Measurements from ENCODE around the gene NSMCE1.
"Not testable (repeated sequence)": the region's sequence is repeated elsewhere in the genome, so short reads cannot be mapped to it uniquely, and the experiment has no call there.

Gene NSMCE1

DNA sequence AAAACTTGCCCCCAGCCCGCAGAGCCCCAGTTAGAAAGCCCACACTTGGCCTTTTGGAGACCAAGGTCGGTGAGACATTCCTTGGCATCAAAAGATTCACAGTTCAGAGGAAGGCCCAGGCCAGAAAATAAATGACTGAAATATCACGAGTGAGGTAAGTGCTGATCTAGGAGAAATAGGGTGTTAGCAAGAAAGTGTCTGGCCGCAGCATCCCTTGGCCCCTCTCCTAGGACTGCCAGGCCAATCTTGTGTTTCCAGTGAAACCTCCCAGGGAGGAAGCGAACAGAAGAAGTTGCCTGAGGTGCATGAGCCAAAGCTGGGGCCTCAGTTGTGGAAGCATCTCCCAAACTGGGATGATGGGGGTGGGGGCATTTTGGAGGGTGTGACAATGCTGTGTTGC is 22.5 kb upstream of the NSMCE1 start:
- no peak for DNase-seq (ENCODE audit: low spot score)
- TF ChIP-seq, protein P1, sequence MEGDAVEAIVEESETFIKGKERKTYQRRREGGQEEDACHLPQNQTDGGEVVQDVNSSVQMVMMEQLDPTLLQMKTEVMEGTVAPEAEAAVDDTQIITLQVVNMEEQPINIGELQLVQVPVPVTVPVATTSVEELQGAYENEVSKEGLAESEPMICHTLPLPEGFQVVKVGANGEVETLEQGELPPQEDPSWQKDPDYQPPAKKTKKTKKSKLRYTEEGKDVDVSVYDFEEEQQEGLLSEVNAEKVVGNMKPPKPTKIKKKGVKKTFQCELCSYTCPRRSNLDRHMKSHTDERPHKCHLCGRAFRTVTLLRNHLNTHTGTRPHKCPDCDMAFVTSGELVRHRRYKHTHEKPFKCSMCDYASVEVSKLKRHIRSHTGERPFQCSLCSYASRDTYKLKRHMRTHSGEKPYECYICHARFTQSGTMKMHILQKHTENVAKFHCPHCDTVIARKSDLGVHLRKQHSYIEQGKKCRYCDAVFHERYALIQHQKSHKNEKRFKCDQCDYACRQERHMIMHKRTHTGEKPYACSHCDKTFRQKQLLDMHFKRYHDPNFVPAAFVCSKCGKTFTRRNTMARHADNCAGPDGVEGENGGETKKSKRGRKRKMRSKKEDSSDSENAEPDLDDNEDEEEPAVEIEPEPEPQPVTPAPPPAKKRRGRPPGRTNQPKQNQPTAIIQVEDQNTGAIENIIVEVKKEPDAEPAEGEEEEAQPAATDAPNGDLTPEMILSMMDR (IDR thresholded peaks at IDR 0.05; ENCODE audit: extremely low read depth, insufficient read depth, missing control alignments) = no peak
- in situ Hi-C loops (cut with MboI; ENCODE audit: low pct_unique_long_range_greater_than_20kb, low sequenced_read_pairs, unreplicated experiment) = no loop called here

DNA sequence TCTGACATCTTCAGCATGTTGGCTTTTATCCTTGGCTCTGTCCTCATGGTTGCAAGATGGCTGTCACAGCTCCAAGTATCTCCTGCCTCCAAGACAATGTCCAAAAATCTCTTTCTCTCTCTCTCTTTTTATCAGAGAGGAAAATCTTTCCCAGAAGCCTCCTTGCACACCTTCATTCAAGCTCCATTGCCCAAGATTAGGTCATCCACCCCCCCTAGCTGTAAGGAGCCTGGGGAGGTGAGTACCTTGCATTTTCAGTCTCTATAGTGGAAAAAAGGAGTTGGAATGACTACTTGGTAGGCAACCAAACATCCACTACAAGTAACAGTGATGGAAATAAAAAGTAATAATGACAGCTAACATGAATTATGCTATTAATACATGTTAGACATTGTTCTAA is 22.0 kb upstream of the NSMCE1 start:
- no peak for DNase-seq (ENCODE audit: low spot score)
- TF ChIP-seq, protein P1 (IDR thresholded peaks at IDR 0.05; ENCODE audit: extremely low read depth, insufficient read depth, missing control alignments) = no peak
- in situ Hi-C loops (cut with MboI; ENCODE audit: low pct_unique_long_range_greater_than_20kb, low sequenced_read_pairs, unreplicated experiment) = no loop called here

DNA sequence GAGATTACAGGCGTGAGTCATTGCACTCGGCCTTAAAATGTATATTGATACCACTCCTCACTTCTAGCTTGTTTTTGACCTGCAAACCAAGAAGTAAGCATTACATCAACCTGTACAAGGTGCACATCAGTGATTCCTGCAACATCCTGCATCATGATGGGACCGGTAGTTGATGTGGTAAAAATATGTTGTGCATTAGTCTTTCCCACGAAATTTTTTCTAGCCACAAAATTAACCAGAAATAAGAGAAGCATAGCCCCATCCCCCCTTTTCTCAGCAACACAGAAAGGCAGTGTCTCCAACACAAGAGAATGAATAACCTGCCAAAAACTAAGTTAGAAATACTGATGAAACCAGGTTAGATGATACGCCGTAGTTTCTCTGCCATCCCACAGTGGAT is 21.1 kb upstream of the NSMCE1 start:
- TF ChIP-seq, protein P1 (IDR thresholded peaks at IDR 0.05; ENCODE audit: extremely low read depth, insufficient read depth, missing control alignments) = no peak
- no peak for DNase-seq (ENCODE audit: low spot score)
- in situ Hi-C loops (cut with MboI; ENCODE audit: low pct_unique_long_range_greater_than_20kb, low sequenced_read_pairs, unreplicated experiment) = no loop called here

DNA sequence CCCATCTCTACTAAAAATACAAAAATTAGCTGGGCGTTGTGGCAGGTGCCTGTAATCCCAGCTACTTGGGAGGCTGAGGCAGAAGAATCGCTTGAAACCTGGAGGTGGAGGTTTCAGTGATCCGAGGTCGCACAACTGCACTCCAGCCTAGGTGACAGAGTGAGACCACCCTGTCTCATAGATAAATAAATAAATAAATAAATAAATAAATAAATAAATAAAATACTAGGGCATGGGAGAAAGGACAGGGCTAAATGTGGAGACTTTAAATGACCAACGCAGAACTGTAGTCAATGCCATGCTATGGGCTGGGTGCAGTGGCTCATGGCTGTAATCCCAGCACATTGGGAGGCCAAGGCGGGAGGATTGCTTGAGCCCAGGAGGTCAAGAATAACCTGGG is 19.7 kb upstream of the NSMCE1 start:
- in situ Hi-C loops (cut with MboI; ENCODE audit: low pct_unique_long_range_greater_than_20kb, low sequenced_read_pairs, unreplicated experiment); DNase-seq (ENCODE audit: low spot score): not testable (repeated sequence)

- in situ Hi-C loops (cut with MboI; ENCODE audit: low pct_unique_long_range_greater_than_20kb, low sequenced_read_pairs, unreplicated experiment) = no loop called here
These were observed 19.3 kb upstream of the NSMCE1 start for GRCh38 chr16:27287887-27288286.

GRCh38 chr16:27287051-27287811 is 18.7 kb upstream of the NSMCE1 start:
- DNase-seq (ENCODE audit: low spot score) = no peak
- TF ChIP-seq, protein P1 (IDR thresholded peaks at IDR 0.05; ENCODE audit: extremely low read depth, insufficient read depth, missing control alignments) = no peak
- in situ Hi-C loops (cut with MboI; ENCODE audit: low pct_unique_long_range_greater_than_20kb, low sequenced_read_pairs, unreplicated experiment) = no loop called here

More at GRCh38 chr16:27287887-27288286, 19.3 kb upstream of the NSMCE1 start:
- DNase-seq (ENCODE audit: low spot score) = no peak
- TF ChIP-seq, protein P1 (IDR thresholded peaks at IDR 0.05; ENCODE audit: extremely low read depth, insufficient read depth, missing control alignments) = no peak

DNA sequence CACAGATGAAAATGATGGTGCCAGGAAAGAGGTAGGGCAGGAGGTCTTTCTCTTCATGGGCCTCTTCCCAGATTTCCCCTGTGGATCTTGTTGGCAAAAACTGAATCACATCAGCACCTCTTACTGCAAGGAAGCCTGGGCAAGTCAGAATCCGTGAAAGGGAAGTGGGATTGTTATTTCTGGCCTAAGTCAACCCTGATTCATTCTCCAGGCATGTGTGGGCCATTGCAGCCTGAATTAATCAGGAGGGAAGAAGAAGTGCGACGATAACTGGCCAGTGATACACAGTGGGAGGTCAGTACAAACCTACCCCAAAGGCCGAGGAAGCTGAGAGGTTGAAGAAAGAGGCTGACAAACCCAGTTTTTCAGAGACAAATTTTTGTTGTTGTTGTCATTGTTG is 17.9 kb upstream of the NSMCE1 start:
- TF ChIP-seq, protein P1 (IDR thresholded peaks at IDR 0.05; ENCODE audit: extremely low read depth, insufficient read depth, missing control alignments) = no peak
- in situ Hi-C loops (cut with MboI; ENCODE audit: low pct_unique_long_range_greater_than_20kb, low sequenced_read_pairs, unreplicated experiment) = no loop called here
- no peak for DNase-seq (ENCODE audit: low spot score)
